K562 (cell line): ENCODE measurements around the gene NAA80. TPM values are rescaled to one million over a fixed set of nuclear protein-coding genes. Genes with fewer than 3 reads are reported as not detected.

Experiments
- ATAC-seq: fragments of 200-7000 bp; cut with Tn5 transposase; 3 replicates; pipeline ENCODE4 v1.9.1; 2020; ENCODE audit warnings: moderate library complexity
- BruUV-seq: library from RNA; stranded (reverse); fragments of 400-500 nt; replicated peaks from 2 replicates; lab custom pipeline; 2021; lab: Mats Ljungman, UMichigan
- CTCF ChIA-PET: fragments of 300-600 bp; formaldehyde crosslinking; extraction: SDS; loops from one replicate; lab custom pipeline; 2021; ENCODE audit warnings: low intra/inter-chr PET ratio; lab: Yijun Ruan, JAX
- POLR2A ChIA-PET: fragments of 300-600, 350-650 bp; sonication (Branson Sonifier 250); formaldehyde crosslinking; extraction: SDS; loops from one replicate; lab custom pipeline; 2021; ENCODE audit warnings: antibody characterized with exemption, inconsistent platforms; lab: Yijun Ruan, JAX
- DNase-seq, 4 experiments: peaks; one replicate each; pipeline versions ENCODE4 v3.0.0 to v3.0.0-alpha.2; 2011 to 2018; ENCODE audit warnings: low spot score in 3 of 4, mixed read lengths in 3 of 4; ENCODE audit errors: extremely low read depth in 1 of 4
- FAIRE-seq: peaks from 2 replicates; lab custom pipeline; 2011; peaks lifted over from hg19 to GRCh38; lab: Jason Lieb, UNC
- H2AFZ ChIP-seq: 2 replicates; pipeline ENCODE4 v1.6.0; 2011; ENCODE audit warnings: low read depth, low read length, control low read depth, inconsistent platforms
- H3K27ac ChIP-seq: fragments of 200-600 bp; 3 replicates; pipeline ENCODE4 v1.8.0; 2011; ENCODE audit warnings: low read depth, mild to moderate bottlenecking, control low read depth, inconsistent platforms, low read length, moderate library complexity, mixed read lengths; ENCODE audit errors: extremely low read depth
- H3K27me3 ChIP-seq, 2 experiments: fragments of 300-600 bp in 1 of 2; 2 replicates in 1 of 2; 3 replicates in 1 of 2; pipeline versions ENCODE4 v1.6.0 to v1.8.0; 2011; ENCODE audit warnings: inconsistent platforms in 2 of 2, low read length in 2 of 2, mild to moderate bottlenecking in 1 of 2, mixed read lengths in 1 of 2, moderate library complexity in 1 of 2; ENCODE audit not compliant: control insufficient read depth in 2 of 2, insufficient read depth in 2 of 2
- H3K36me3 ChIP-seq: fragments of 300-600 bp; 3 replicates; pipeline ENCODE4 v1.8.0; 2011; ENCODE audit warnings: mild to moderate bottlenecking, low read length, inconsistent platforms; ENCODE audit not compliant: control insufficient read depth, insufficient read depth
- H3K4me1 ChIP-seq, 2 experiments: fragments of 200-600 bp in 1 of 2; replicated peaks in 1 of 2; 2 replicates in 1 of 2; 3 replicates in 1 of 2; pipeline versions ENCODE4 v1.5.1 to v1.8.0; 2011; ENCODE audit warnings: inconsistent platforms in 2 of 2, low read length in 2 of 2, mild to moderate bottlenecking in 1 of 2, mixed read lengths in 1 of 2, moderate library complexity in 1 of 2; ENCODE audit not compliant: control insufficient read depth in 2 of 2, insufficient read depth in 2 of 2
- H3K4me2 ChIP-seq: 2 replicates; pipeline ENCODE4 v1.6.1; 2011; ENCODE audit warnings: low read length, control low read depth, inconsistent platforms, mixed read lengths; ENCODE audit not compliant: insufficient read depth
- H3K4me3 ChIP-seq: fragments of 200-600 bp; sonication (generic), shearing (Covaris generic); 2 replicates; pipeline ENCODE4 v1.5.1; 2016; ENCODE audit warnings: control low read depth, inconsistent platforms
- H3K79me2 ChIP-seq: fragments of 200-600 bp; 3 replicates; pipeline ENCODE4 v1.8.0; 2011; ENCODE audit warnings: low read length, inconsistent platforms; ENCODE audit not compliant: control insufficient read depth, insufficient read depth
- H3K9ac ChIP-seq, 2 experiments: 2 replicates each; pipeline versions ENCODE4 v1.6.0 to v1.6.1; 2011; ENCODE audit warnings: low read depth in 2 of 2, low read length in 2 of 2, control low read depth in 1 of 2, inconsistent platforms in 1 of 2, mild to moderate bottlenecking in 1 of 2, mixed read lengths in 1 of 2; ENCODE audit not compliant: insufficient read depth in 1 of 2
- H3K9me1 ChIP-seq: one replicate; pipeline ENCODE4 v1.6.0; 2011; ENCODE audit warnings: inconsistent platforms, mild to moderate bottlenecking, low read length, moderate library complexity; ENCODE audit not compliant: control insufficient read depth, insufficient read depth
- H3K9me3 ChIP-seq: replicated peaks from 2 replicates; pipeline ENCODE4 v1.5.1; 2011; ENCODE audit warnings: low read depth, low read length, inconsistent platforms; ENCODE audit not compliant: control insufficient read depth, insufficient read depth
- H4K20me1 ChIP-seq: replicated peaks from 2 replicates; pipeline ENCODE4 v1.6.1; 2011; ENCODE audit warnings: low read length, inconsistent platforms, mixed read lengths; ENCODE audit not compliant: control insufficient read depth, insufficient read depth
- BRF1 ChIP-seq: IDR thresholded peaks from 3 replicates; pipeline ENCODE4 v1.6.1; 2011; ENCODE audit warnings: borderline replicate concordance, mild to moderate bottlenecking; ENCODE audit not compliant: insufficient read length; ENCODE audit errors: extremely low read depth
- IFI16 ChIP-seq: fragments of 250-450 bp; sonication (Bioruptor Pico); IDR thresholded peaks from 2 replicates; pipeline ENCODE4 v2.1.2; 2022; ENCODE audit warnings: mild to moderate bottlenecking, inconsistent platforms
- ILF3 ChIP-seq: fragments of 450-650 bp; IDR thresholded peaks from 2 replicates; pipeline ENCODE4 v1.6.1; 2018; ENCODE audit warnings: antibody characterized with exemption, mild to moderate bottlenecking, moderate library complexity, borderline replicate concordance
- POLR2G ChIP-seq: fragments of 200-400 bp; formaldehyde crosslinking; IDR thresholded peaks from 2 replicates; pipeline ENCODE4 v1.6.1; 2017; ENCODE audit warnings: low read depth, mild to moderate bottlenecking, antibody characterized with exemption, low read length, moderate library complexity
- RBFOX2 ChIP-seq: fragments of 200-400 bp; formaldehyde crosslinking; IDR thresholded peaks from 2 replicates; pipeline ENCODE4 v1.6.1; 2017; ENCODE audit warnings: low read depth, mild to moderate bottlenecking, low read length, moderate library complexity
- RBM22 ChIP-seq: fragments of 200-400 bp; formaldehyde crosslinking; IDR thresholded peaks from 2 replicates; pipeline ENCODE4 v1.6.1; 2018; ENCODE audit warnings: low read length, low read depth; ENCODE audit not compliant: poor library complexity, severe bottlenecking
- TAF15 ChIP-seq: fragments of 200-400 bp; formaldehyde crosslinking; IDR thresholded peaks from 2 replicates; pipeline ENCODE4 v1.6.1; 2017; ENCODE audit warnings: mild to moderate bottlenecking, low read depth, low read length, moderate library complexity
- TBL1XR1 ChIP-seq, 2 experiments: IDR thresholded peaks; 2 replicates each; pipeline ENCODE4 v1.6.1; 2012; ENCODE audit warnings: improper control_type of control experiment in 2 of 2, low read length in 2 of 2, mild to moderate bottlenecking in 1 of 2
- ZNF24 ChIP-seq: fragments of 450-650 bp; IDR thresholded peaks from 2 replicates; pipeline ENCODE4 v1.6.1; 2016
- WGBS: fragments of 100-300 bp; shearing (Covaris generic); methylation state at CpG from one replicate; pipeline ENCODE4 v1.1.6; 2016; ENCODE audit warnings: low coverage, mixed read lengths; ENCODE audit not compliant: insufficient coverage; ENCODE audit errors: missing lambda C conversion rate; 5-methylcytosine and 5-hydroxymethylcytosine counted together
- in situ Hi-C: fragments of 300-500 bp; cut with MboI; formaldehyde crosslinking; loops from 4 replicates; pipeline ENCODE4 v1.15.0; 2018; ENCODE audit warnings: inconsistent platforms, mixed read lengths
- intact Hi-C: fragments of 100-400 bp; cut with micrococcal nuclease; formaldehyde crosslinking; loops from 2 replicates; pipeline ENCODE4 v1.14.2; 2022
- polyA plus RNA-seq, 8 experiments: library from polyadenylated mRNA; depleted of rRNA in 4 of 8; stranded (reverse) in 5 of 8; unstranded in 3 of 8; fragments of >200 nt; fragmentation: Nextera tagmentation in 2 of 8; fragmentation: Illumina TruSeq in 1 of 8; extraction: Ambion mirVana in 2 of 8; extraction: Trizol in 1 of 8; gene quantifications; 2 replicates each; pipeline versions ENCODE4 v1.2.1 to v1.2.3, GENCODE V29; 2011 to 2014; ENCODE audit warnings: inconsistent platforms in 1 of 8, missing spikeins in 1 of 8
- total RNA-seq, 7 experiments: library from RNA; depleted of rRNA in 6 of 7; stranded (reverse); fragments of >200 nt in 6 of 7; fragmentation: Illumina TruSeq in 2 of 7; extraction: Trizol in 2 of 7; gene quantifications; 2 replicates each; pipeline versions ENCODE4 v1.2.1 to v1.2.3, GENCODE V29; 2011 to 2021; ENCODE audit warnings: low replicate concordance in 1 of 7
- TF ChIP-seq, protein P1 (sequence below): sonication (generic); formaldehyde crosslinking; IDR thresholded peaks from 2 replicates; pipeline ENCODE4 v1.8.1; 2023; ENCODE audit warnings: mild to moderate bottlenecking, missing genetic modification reagents
- TF ChIP-seq, protein P2 (sequence below): fragments of 250-450 bp; sonication (Bioruptor Pico); IDR thresholded peaks from 2 replicates; pipeline ENCODE4 v1.4.0; 2020; ENCODE audit warnings: mild to moderate bottlenecking, moderate library complexity

Gene NAA80
- total and polyA plus RNA-seq, 9 of the 15 experiments (the other 6 are each of a cell fraction or from before 2014, with no cell fraction given): 0.82 to 24.0 (median 8.6) TPM

DNA sequence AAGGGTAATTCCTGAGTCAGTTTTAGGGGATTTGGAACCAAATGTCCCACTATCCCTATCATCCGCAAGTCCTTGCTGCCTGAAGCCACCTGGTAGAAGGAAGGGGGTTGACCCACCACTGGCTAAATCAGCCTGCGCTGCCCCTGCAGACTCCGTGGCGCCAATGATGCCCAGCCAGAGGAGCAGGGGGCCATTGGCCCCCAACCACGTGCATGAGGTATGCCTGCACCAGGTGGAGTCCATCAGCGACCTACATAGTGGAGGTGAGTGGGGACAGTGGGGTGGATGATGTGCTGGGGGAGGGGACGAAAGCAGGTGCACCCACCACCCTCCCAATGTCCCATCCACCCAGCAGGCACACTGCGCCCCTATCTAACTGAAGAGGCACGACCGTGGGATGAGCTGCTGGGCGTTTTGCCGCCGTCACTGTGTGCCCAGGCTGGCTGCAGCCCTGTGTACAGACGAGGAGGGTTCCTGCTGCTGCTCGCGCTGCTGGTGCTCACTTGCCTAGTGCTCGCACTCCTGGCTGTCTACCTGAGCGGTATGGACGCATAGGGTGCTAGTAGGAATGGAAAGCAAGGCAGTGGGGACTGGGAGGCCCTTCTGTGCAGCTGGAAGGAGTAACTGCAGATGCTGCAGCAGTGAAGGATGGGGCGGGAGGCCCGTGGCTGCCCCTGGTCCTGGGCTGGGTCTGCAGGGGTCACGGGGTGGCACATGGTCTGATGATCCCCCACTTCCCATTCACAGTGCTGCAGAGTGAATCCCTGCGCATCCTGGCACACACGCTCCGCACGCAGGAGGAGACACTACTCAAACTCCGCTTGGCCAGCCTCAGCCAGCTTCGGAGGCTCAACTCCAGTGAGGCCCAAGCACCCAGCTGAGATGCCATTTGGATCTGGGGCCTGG is 12.6 kb downstream of the NAA80 start:
- Histone ChIP-seq H3K36me3 (peaks cover 49% of the 10 kb centered on the region; the same call in 2 of the 3 replicates), H3K27me3 (no peaks in the 10 kb centered on the region), H3K9me1 (no peaks in the 10 kb centered on the region), H3K4me1 (peaks cover 0 to 34% of the 10 kb centered on the region in 2 experiments; a peak in 3 of 5 replicates), H4K20me1 (no peaks in the 10 kb centered on the region), H3K27ac (no peak overlapping the region), H3K9ac (peak overlapping the region in 1 of 2 experiments; percentile 35; a peak in 1 of 4 replicates), H3K4me2 (no peak overlapping the region), H2AFZ (no peak overlapping the region), H3K79me2 (peaks cover 21% of the 10 kb centered on the region), H3K4me3 (no peak overlapping the region), H3K9me3 (no peaks in the 10 kb centered on the region)
- TF ChIP-seq POLR2G (peak; percentile 61; the same call in 1 of the 2 replicates), RBM22 (peak; percentile 35), RBFOX2 (peak; percentile 68), IFI16 (CRISPR knock-in tag) (no peak), ILF3 (no peak), TBL1XR1 (IDR thresholded peaks at IDR 0.05; ENCODE audit: low read length in 2 of 2) (no peak), TAF15 (no peak), BRF1 (no peak), ZNF24 (no peak)
- TF ChIP-seq, protein P1, sequence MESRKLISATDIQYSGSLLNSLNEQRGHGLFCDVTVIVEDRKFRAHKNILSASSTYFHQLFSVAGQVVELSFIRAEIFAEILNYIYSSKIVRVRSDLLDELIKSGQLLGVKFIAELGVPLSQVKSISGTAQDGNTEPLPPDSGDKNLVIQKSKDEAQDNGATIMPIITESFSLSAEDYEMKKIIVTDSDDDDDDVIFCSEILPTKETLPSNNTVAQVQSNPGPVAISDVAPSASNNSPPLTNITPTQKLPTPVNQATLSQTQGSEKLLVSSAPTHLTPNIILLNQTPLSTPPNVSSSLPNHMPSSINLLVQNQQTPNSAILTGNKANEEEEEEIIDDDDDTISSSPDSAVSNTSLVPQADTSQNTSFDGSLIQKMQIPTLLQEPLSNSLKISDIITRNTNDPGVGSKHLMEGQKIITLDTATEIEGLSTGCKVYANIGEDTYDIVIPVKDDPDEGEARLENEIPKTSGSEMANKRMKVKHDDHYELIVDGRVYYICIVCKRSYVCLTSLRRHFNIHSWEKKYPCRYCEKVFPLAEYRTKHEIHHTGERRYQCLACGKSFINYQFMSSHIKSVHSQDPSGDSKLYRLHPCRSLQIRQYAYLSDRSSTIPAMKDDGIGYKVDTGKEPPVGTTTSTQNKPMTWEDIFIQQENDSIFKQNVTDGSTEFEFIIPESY (CRISPR knock-in tag): 0 out of 2 replicates have a peak, but pooled peaks have one; percentile 36
- TF ChIP-seq, protein P2, sequence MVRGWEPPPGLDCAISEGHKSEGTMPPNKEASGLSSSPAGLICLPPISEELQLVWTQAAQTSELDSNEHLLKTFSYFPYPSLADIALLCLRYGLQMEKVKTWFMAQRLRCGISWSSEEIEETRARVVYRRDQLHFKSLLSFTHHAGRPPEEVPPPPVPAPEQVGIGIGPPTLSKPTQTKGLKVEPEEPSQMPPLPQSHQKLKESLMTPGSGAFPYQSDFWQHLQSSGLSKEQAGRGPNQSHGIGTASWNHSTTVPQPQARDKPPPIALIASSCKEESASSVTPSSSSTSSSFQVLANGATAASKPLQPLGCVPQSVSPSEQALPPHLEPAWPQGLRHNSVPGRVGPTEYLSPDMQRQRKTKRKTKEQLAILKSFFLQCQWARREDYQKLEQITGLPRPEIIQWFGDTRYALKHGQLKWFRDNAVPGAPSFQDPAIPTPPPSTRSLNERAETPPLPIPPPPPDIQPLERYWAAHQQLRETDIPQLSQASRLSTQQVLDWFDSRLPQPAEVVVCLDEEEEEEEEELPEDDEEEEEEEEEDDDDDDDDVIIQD (CRISPR knock-in tag): no peak
- POLR2A ChIA-PET: interaction anchor here (0.6 to 1.7 kb wide), 2 partner anchors 10 to 12 kb away, joined by 4 to 8 read pairs; partner anchors contain the start of genes HYAL3 and NAA80
- BruUV-seq: no TSS peak
- DNase-seq (no peak), FAIRE-seq (no peak), ATAC-seq (no peak)
- intact Hi-C loops (no loop called here), in situ Hi-C loops (no loop called here)
- CTCF ChIA-PET: no interaction called here
- 84% methylated on average over 19 of the region's 28 CpGs for WGBS
